Stimulated activated effector memory CD8-positive, alpha-beta T cell treated with anti-CD3 and anti-CD28 coated beads, Interleukin-12 subunit alpha, Interleukin-12 subunit beta, amount 100 ng/mL, for 72 hours (primary cell): ENCODE results near the gene WDR81.
"Not testable (repeated sequence)": the region's sequence is repeated elsewhere in the genome, so short reads cannot be mapped to it uniquely, and the experiment has no call there.

Source experiments
- ATAC-seq: fragments of 150-1000 bp; cut with Tn5 transposase; 2 replicates; pipeline ENCODE4 v1.10.0; 2021
- DNase-seq, 2 donors: peaks; one replicate each; pipeline ENCODE4 v3.0.0; 2021 to 2022; ENCODE audit warnings: low spot score in 2 of 2
- H3K27ac Mint-ChIP-seq: one replicate; pipeline ENCODE4 v1.8.0; 2022; ENCODE audit warnings: mild to moderate bottlenecking, mixed read lengths
- H3K36me3 Mint-ChIP-seq: one replicate; pipeline ENCODE4 v1.8.0; 2022; ENCODE audit warnings: mild to moderate bottlenecking, mixed read lengths
- H3K4me1 Mint-ChIP-seq: one replicate; pipeline ENCODE4 v1.8.0; 2022; ENCODE audit warnings: mixed read lengths
- H3K4me3 Mint-ChIP-seq: one replicate; pipeline ENCODE4 v1.8.0; 2022; ENCODE audit warnings: mild to moderate bottlenecking, mixed read lengths
- H3K9me3 Mint-ChIP-seq: one replicate; pipeline ENCODE4 v1.8.0; 2022; ENCODE audit warnings: mixed read lengths

The WDR81 gene

GRCh38 chr17:1773000-1773695 lies 48.6 kb downstream of the WDR81 start:
- H3K9me3 Mint-ChIP-seq, H3K27ac Mint-ChIP-seq, H3K4me3 Mint-ChIP-seq, H3K36me3 Mint-ChIP-seq, DNase-seq: not testable (repeated sequence)
- ATAC-seq = peak; percentile 48
- peaks cover 16% of the 10 kb centered on the region for H3K4me1 Mint-ChIP-seq

DNA sequence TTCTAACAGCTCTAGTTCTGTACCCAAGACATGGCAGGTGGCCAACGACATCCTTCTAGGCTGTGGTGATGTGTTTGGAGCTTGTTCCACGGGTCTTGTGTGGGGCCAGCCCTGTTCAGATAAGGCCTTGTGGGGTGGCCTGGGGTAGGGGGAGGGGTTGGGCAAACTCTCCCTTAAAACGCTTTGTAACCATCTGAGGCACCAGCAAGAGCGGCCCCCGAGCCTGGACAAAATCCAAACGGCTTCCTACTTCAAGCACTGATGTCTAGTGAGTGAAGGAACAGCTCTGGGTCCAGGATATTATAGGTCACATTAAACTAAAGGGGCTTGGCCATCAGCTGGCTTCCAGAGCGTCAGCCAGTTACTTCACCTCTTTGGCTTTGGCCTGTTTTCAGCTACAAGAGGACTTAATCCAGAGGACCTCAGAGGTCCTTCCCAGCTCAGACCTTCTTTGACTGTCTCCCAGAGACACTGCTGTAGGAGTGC lies 49.2 kb downstream of the WDR81 start:
- Mint-ChIP-seq H3K27ac (peak overlapping the region; percentile 23), H3K9me3 (no peaks in the 10 kb centered on the region), H3K36me3 (peaks cover 6% of the 10 kb centered on the region), H3K4me1 (peaks cover 16% of the 10 kb centered on the region), H3K4me3 (no peak overlapping the region)
- DNase-seq (no peak), ATAC-seq (no peak)

DNA sequence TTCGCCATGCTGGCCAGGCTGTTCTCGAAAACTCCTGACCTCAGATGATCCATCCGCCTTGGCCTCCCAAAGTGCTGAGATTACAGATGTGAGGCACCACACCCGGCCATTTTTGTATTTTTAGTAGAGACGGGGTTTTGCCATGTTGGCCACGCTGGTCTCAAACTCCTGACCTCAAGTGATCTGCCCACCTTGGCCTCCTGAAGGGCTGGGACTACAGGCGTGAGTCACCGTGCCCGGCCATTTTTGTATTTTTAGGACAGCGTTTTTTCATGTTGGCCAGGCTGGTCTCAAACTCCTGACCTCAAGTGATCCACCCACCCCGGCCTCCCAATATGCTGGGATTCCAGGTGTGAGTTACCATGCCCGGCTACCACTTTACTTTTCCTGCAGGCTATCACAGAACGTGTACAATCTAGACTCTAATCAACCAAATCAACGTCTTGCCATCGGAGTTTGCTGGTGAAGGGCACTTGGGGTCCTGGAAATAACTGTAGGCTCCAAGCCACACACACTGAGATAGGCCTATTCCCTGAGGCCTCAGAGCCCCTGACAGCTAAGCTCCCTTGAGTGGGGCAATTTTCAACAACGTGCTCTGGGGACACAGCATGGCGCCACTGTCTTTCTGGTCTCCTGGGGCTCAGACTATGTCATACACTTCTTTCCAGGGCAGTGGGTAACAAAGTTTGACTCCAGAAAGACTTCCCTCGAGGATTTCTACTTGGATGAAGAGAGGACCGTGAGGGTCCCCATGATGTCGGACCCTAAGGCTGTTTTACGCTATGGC lies 50.1 kb downstream of the WDR81 start:
- peaks cover 12% of the 10 kb centered on the region for H3K4me1 Mint-ChIP-seq
- DNase-seq (no peak), ATAC-seq (no peak)
- H3K36me3 Mint-ChIP-seq = peaks cover 5% of the 10 kb centered on the region
- peak overlapping the region; percentile 23 for H3K27ac Mint-ChIP-seq
- no peaks in the 10 kb centered on the region for H3K9me3 Mint-ChIP-seq
- no peak overlapping the region for H3K4me3 Mint-ChIP-seq

GRCh38 chr17:1776328-1776727 lies 51.8 kb downstream of the WDR81 start:
- H3K27ac Mint-ChIP-seq = peak overlapping the region; percentile 65
- no peak overlapping the region for H3K4me3 Mint-ChIP-seq
- ATAC-seq = no peak
- no peaks in the 10 kb centered on the region for H3K9me3 Mint-ChIP-seq
- peaks cover 5% of the 10 kb centered on the region for H3K4me1 Mint-ChIP-seq
- H3K36me3 Mint-ChIP-seq = peaks cover 22% of the 10 kb centered on the region
- no peak for DNase-seq

DNA sequence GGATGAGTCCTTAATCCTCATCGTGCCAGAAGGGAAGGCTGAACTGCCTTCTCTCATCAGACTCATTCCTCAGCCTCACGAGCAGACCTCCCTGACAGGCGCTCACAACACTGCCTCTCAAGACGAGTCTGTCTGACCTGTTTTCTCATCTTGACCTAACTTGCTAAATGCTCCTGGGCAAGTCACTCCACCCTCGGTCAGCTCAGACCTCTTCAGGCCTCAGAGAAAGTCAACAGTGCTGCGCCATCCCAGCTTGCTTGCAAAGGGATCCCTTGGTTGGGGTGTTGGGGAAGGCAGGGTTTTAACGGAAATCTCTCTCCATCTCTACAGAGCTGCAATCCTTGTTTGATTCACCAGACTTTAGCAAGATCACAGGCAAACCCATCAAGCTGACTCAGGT lies 52.4 kb downstream of the WDR81 start:
- peak overlapping the region; percentile 71 for H3K27ac Mint-ChIP-seq

DNA sequence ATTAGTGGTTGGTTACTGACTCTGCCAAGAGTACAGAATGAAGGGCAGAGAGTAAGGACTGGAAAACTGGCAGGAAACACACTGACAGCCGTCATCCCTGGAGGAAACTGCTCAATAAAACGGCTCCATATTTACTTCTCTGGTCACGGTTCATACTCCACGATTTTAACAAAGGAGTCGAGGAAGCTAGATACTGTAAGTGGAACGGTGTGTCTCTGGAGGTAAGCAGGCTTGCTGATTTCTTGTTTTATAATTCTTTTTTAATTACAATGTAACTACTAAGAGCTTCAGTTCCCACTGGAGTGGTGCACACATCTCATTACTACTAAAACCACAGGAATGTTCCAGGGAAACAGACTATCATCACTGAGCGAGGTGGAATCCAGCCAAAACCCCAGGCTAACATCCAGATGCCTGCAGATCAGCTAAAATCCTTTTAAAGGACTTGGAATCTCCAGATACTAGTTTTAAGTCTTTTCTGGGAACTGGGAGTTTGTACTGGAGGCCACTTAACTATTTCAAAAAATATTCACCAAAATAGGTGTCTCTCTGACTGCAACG lies 55.1 kb downstream of the WDR81 start:
- Mint-ChIP-seq H3K4me3 (no peak overlapping the region), H3K4me1 (no peaks in the 10 kb centered on the region), H3K9me3 (no peaks in the 10 kb centered on the region), H3K27ac (no peak overlapping the region), H3K36me3 (peaks cover 53% of the 10 kb centered on the region)
- no peak for ATAC-seq
- DNase-seq = no peak

More for the DNA sequence above, 52.4 kb downstream of the WDR81 start:
- no peak for DNase-seq
- Mint-ChIP-seq H3K4me3 (no peak overlapping the region), H3K4me1 (peaks cover 5% of the 10 kb centered on the region), H3K36me3 (peaks cover 27% of the 10 kb centered on the region), H3K9me3 (no peaks in the 10 kb centered on the region)
- ATAC-seq = no peak

DNA sequence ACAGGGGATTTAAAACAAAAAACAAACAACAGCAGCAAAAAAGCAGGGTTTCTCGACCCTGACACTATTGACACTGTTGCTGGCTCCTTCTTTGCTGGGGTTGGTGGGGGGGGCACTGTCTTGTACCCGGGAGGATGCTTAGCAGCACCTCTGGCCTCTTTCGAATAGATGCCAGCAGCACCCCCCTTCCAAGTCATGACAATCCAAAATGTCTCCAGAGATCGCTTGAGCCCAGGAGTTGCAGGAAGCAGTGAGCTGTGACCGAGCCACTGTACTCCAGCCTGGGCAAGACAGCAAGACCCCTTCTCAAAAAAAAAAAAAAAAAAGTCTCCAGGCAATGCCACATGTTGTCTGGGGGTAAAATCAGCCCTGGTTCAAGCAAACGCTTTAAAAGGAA lies 57.7 kb downstream of the WDR81 start:
- DNase-seq = no peak
- peak overlapping the region; percentile 34 for H3K27ac Mint-ChIP-seq
- H3K4me1 Mint-ChIP-seq = no peaks in the 10 kb centered on the region
- no peak for ATAC-seq
- peaks cover 75% of the 10 kb centered on the region for H3K36me3 Mint-ChIP-seq
- H3K4me3 Mint-ChIP-seq = no peak overlapping the region
- no peaks in the 10 kb centered on the region for H3K9me3 Mint-ChIP-seq

- ATAC-seq (no peak), DNase-seq (no peak)
- Mint-ChIP-seq H3K4me1 (no peaks in the 10 kb centered on the region), H3K9me3 (no peaks in the 10 kb centered on the region), H3K36me3 (peaks cover 79% of the 10 kb centered on the region), H3K27ac (no peak overlapping the region), H3K4me3 (no peak overlapping the region)
Measured at GRCh38 chr17:1783271-1783670, 58.8 kb downstream of the WDR81 start.

DNA sequence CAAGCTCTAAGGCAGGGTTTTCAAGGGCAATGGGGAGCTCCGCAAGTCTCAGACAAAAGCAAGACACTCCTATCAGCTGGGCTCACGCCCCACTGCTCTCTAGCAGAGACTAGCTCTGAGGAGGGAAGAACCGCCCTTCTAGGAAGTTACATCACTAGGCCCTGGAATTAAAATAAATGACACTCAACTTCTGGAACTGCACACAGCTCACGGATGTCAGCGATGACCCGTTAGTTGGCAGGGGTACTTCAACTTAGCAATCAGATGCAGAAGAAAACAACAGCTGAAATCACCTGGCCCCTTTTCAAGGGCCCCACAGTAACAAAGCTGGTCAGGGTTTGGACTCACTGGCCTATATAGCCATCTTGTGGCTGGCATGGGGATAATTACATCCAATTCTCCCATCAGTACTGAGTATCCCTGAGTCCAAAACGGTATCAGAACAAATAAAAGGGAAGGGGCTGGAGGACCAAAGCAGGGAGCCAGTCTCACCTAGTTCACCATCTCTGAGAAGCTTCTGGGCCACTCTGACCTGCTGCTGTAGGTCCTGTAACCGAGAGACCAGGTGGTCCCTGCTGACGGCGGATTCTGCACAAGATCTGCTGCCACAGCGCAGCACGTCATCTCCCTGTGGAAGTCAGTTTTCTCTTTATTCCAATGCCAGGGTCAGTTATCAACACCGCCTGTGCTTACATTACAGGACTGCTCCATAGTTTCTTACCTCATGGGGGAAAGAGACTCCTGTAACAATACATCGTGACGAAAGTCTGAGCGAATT lies 59.5 kb downstream of the WDR81 start:
- Mint-ChIP-seq H3K36me3 (peaks cover 78% of the 10 kb centered on the region), H3K4me3 (no peak overlapping the region), H3K9me3 (no peaks in the 10 kb centered on the region), H3K4me1 (no peaks in the 10 kb centered on the region), H3K27ac (no peak overlapping the region)
- ATAC-seq = no peak
- no peak for DNase-seq

DNA sequence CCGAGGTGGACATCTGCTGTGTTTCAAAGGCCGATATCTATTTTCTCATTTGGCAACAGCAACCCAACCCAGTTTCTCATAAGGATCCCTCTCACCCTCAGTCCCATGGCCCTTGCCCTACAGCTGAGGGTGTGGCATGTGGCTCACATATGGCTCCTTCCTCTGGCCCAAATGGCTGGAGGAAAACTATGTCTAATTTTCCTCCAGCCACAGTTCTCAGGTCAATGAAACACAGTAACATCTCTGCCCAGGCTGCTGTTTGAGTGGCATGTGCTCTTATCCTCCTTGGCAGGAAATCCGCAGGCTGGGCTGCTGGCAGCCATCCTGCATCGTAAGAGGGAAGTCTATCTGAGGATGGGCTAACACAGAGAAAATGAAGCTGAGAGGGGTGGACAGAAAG lies 61.4 kb downstream of the WDR81 start:
- peaks cover 61% of the 10 kb centered on the region for H3K36me3 Mint-ChIP-seq

DNA sequence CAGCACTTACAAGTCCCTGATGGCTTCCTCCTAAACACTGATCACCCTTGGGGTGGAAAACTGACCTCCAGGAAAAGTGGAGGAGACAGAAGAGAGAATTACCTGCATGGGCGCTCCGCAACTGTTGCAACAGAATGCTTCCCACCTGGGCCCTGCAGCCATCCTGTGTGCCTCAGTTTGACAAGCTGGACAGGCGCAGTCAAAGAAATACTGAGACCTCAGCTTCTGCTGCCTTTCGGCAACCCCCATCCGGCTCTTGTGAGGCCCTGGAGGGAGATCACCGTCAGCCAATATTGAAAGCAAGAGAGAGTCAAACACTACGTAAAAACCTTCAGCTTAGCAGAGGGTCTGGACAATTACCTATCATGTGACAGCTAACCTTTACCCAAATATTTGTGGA lies 62.2 kb downstream of the WDR81 start:
- ATAC-seq (no peak), DNase-seq (no peak)
- H3K4me3 Mint-ChIP-seq = no peak overlapping the region
- H3K9me3 Mint-ChIP-seq = no peaks in the 10 kb centered on the region
- peak overlapping the region; percentile 61 for H3K27ac Mint-ChIP-seq
- no peaks in the 10 kb centered on the region for H3K4me1 Mint-ChIP-seq
- H3K36me3 Mint-ChIP-seq = peaks cover 53% of the 10 kb centered on the region

More for the DNA sequence above, 61.4 kb downstream of the WDR81 start:
- Mint-ChIP-seq H3K4me1 (no peaks in the 10 kb centered on the region), H3K4me3 (no peak overlapping the region), H3K9me3 (no peaks in the 10 kb centered on the region), H3K27ac (no peak overlapping the region)
- DNase-seq = no peak
- no peak for ATAC-seq

DNA sequence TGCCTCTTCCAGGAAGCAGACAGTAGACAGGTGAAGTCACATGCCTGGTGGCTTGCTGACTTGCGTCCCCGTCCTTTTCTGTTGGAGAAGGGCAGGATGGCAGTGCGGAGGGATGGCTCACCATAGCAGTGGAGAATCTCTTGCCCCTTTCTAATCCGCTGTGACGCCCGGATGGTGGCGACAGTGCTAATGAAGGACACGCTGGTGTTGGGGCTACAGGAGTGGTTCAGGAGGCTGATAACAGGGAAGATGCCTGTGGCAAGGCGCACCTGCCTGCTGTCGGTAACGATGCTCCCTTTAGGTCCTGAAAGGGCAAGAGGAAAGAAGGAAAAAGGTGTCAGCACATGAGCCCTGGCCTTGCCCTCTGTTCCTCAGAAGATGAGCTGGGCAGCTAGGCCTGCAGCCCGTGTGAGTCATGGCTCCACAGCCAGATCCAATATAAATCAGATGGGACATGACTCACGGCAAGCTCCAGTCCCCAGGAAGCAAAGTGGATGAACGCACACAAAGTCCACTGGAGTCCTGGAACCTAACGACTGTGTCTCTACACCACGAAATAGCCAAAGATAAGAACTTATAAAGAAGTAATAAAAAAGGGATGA lies 62.9 kb downstream of the WDR81 start:
- peaks cover 46% of the 10 kb centered on the region for H3K36me3 Mint-ChIP-seq
- H3K27ac Mint-ChIP-seq = peak overlapping the region; percentile 61
- DNase-seq = no peak
- no peaks in the 10 kb centered on the region for H3K9me3 Mint-ChIP-seq
- no peak overlapping the region for H3K4me3 Mint-ChIP-seq
- ATAC-seq = no peak
- H3K4me1 Mint-ChIP-seq = no peaks in the 10 kb centered on the region
